NCI-H1436 treated with DMSO at 0.1 percent for 48 hours (cell line): ENCODE data around the gene ZNF516.

Experiments
- DNase-seq: peaks from one replicate; lab custom pipeline; 2025; lab: John Stamatoyannopoulos, UW

ZNF516 gene

GRCh38 chr18:76453932-76454331 is 41.1 kb downstream of the ZNF516 start:
- DNase-seq: no peak

GRCh38 chr18:76453057-76453561 is 41.9 kb downstream of the ZNF516 start:
- no peak for DNase-seq

DNA sequence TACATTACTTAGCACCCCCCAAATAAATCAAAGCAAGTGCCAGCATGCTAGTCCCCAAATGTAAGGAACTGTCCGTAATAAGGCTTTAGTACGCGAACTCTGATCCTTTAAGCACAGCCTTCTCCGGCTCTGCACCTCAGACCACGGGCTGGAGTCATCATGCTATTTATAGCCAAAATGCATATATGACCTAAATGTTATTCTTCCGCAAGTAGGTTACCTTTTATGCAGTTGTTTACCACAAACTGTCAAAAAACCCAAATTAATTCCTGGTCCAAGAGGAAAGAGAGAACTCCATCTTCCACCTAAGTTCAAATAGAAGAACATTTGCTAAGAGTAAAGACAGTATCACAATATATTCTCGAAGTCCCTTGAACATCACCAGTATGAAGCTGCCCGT is 42.7 kb downstream of the ZNF516 start:
- no peak for DNase-seq

DNA sequence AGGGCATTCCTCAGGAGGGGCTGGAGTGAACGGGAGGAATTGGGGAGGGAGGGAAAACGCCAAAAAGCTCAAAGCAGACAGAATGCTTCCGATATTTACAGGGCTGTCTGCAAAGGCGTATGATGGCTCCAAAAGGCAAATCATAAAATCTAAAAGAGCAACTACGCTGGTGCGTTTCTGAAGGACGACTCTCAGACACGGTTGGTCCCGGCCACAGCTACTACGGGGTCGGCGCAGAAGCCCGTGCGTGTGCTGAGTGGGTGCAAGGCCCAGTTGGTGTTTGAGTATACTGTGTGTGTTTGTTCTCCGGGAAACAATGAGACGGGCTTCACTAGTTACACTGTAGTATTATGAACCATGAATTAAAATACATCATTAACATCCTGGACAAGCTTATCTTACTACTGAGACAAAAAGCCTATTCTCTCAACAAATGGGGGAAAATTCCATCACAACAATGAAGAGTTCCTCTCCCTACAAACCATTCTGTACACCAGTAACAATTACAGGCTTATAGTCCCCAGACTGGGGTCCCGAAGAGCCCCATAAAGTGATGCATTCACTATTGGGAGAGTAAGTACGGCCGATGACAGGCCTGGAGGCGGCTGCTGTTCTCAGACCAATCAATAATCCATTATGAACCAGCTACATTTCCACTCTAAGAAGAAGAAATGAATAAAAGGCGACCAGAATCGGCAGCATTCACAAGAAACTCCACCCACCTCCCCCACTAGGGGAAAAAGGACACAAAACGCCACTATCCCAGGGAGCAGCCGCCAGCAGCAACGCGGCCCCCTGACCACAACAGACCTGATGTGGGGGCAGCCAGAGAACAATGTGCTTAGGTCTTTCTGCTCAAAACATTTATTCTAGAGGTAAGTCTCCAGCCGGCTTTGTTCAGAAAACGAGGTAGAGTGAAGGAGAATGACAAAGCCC is 43.4 kb downstream of the ZNF516 start:
- DNase-seq: no peak

DNA sequence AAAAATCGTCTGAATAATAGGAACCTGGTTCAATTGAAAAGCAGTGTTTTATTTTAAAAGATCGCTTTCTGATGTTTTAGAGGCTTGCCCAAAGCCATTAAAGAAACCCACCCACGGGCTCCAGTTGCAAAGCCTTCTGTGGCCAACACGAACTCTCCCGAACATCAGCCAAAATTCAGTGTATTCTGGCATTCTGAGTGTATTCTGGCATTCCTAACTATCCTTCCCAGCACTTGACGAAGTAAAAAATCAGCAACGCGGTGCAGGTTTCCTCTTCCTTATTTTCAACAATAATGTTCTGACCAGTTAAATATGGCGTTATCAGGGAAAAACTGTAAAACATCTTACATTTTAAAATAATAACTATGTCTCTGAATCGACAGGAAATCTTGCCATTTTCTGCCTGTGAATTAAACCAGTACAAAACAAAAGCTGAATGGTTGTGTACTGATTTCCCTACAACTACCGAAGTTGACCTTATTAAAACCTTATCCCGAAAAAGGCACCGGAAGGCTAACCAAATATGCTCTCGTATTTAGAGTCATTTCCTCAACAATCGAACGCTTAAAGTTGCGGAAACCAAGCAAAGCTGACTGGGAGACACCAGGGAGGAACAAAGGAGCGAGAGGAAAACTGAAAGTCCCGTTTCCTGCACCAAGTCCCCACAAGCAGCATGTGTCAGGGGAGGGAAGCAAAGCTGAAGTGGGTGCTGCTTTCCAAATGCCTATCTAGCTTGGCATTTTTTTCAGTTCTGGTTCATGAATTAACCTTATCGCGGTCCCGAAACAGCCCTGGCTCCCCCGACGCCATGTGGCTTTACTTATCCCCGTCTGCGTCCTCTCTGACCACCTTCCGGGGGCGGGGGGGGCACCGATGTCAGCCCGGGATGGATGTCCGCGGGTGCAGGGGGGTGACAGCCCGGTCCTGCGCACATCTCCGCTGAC is 44.3 kb downstream of the ZNF516 start:
- no peak for DNase-seq

GRCh38 chr18:76449111-76449453 is 46.0 kb downstream of the ZNF516 start:
- DNase-seq: no peak

GRCh38 chr18:76448256-76449110 is 46.6 kb downstream of the ZNF516 start:
- DNase-seq: no peak

GRCh38 chr18:76447258-76447890 is 47.7 kb downstream of the ZNF516 start:
- no peak for DNase-seq

DNA sequence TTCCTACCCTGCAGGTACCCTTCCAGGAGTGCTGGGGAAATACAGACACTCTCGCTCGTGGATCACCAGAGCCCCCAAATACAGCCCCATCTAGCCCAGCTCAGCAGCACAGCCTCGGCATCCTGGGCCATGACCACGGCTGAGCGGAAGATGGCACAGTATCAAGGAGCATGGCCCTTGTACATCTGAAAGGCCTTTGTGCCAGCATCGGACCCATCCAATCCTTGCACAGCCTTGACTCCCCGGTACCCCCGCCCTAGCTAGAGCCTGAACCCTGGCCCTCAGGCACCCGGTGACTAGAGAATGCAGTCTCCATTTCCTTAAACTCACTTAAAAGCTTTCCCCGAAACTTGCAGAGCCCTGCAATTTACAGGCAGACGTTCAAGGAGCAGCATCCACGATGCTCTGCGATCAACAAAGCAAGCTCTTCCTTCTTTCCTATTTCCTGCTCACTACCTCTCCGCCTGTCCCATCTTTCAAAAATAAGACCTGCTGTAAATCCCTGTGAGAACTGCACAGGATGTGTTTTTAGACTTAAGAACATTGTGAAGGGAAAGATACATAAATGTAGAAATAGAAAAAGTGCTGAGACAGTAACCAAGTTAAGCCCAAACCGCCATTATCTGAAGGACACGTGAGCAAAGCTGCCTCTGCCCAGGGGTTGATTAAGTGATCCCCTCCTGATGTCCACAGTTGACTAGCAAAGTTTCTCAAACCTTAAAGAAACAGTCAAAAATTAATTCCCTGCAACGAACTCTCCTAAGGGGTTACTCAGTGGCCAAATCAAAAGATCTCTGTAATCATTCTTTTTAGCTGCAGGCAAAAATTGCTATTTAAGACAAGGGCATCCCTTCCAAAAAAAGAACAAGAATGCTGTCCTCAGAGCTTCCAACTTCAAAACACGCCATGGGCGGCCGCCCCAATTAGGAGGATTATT is 48.5 kb downstream of the ZNF516 start:
- DNase-seq: no peak

DNA sequence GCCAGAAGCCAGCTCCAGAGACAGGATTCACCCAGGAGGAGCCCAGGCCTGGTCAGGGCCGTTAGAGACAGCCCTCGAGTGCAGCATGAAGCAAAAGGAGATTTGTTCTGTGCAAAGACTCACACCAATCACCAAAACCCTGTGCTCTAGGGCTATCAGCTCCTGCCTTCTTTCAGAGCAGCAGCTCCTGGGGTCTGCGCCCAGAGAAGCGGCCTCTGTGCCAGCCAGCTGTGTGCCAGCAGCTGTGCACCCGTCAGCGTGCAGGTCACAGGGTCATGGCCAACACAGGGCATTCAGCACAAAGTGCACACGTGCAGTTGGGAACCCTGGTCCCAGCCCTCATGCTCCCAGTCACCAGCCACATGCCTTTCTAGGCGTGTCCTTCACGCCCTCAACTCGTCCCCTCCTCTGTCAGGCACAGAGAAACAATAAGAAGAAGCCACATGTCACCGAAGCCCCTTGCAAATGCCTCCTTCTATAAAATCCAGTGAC is 49.3 kb downstream of the ZNF516 start:
- no peak for DNase-seq

DNA sequence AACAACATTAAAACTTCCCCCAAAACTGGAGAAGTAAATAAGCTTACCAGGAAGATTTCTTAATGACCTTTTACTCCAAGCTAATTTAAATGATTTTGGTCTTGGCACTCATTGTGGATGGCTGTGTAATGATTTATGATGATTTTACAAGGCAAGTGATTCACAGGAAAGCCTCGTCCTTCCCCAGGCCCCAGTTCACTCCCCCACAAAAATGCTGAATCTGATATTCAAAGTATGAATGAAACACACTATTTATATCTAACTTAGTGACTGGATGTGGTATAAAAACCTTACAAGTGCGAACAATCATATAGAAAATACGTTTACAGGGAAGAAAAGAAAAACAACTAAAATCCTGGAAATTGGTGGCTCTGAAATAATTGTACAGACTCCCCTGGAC is 49.8 kb downstream of the ZNF516 start:
- no peak for DNase-seq

DNA sequence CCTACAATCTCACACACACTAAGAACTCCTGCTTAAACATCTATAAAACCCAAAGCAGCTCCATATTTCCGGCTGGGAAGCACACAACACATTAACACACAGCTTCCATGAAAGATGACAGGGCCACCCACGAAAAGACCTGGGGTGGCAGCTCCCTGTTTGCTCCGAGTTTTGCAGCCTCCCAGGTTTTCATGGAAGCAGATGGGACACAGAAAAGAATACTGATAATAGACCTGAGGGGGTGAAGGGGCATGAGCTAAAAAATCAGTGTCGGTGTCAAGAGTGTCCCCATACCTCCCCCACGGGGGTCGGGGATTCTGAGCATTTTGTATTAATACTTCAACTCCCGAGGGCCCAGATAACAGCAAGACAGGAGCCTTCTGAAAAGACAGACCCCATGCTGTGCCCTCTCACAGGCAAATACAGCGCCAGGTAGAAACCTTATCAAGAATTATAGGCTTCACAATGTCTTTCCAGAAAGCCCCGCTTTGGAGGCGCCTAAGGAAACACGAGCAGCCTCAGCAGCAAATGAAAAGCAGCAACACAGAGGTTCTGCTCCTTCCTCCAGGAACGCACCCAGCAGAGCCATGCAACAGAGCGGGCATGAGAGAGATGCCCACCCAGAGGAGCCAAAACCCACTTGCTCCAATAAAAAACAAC is 50.5 kb downstream of the ZNF516 start:
- no peak for DNase-seq

GRCh38 chr18:76443519-76444445 is 51.3 kb downstream of the ZNF516 start:
- no peak for DNase-seq

DNA sequence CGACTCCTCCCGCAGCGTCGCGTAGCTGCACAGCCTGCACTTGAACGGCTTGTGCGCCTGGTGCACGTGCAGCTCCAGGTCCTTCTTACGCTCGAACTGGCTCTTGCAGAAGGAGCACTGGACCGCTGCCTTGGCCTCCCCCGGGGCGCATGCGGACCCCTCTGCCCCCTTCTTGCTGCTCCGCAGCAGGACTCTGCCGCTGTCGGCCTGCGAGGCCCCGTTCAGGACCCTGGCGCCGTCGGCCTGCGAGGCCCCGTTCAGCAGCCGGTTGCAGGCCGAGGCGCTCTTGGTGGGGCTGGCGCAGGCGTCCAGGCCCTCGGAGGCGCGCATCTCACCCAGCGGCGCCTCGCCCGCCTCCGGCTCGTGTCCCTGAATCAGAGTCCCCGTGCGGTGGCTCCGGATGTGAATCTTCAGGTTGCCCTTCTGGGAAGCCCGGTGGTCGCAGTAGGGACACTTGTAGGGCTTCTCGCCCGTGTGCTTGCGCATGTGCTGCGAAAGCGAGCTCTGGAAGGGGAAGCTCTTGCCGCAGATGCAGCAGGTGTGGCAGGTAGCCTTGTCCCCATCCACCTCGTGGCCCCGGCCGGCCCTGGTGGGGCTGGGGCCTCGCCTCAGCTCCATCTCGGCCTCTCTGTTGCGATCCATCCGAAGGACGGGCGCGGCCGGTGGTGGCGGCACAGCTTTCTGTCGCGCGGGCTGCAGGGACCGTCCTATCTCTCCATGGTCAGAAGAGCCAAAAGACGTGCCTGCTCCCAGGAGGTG is 52.5 kb downstream of the ZNF516 start:
- no peak for DNase-seq

DNA sequence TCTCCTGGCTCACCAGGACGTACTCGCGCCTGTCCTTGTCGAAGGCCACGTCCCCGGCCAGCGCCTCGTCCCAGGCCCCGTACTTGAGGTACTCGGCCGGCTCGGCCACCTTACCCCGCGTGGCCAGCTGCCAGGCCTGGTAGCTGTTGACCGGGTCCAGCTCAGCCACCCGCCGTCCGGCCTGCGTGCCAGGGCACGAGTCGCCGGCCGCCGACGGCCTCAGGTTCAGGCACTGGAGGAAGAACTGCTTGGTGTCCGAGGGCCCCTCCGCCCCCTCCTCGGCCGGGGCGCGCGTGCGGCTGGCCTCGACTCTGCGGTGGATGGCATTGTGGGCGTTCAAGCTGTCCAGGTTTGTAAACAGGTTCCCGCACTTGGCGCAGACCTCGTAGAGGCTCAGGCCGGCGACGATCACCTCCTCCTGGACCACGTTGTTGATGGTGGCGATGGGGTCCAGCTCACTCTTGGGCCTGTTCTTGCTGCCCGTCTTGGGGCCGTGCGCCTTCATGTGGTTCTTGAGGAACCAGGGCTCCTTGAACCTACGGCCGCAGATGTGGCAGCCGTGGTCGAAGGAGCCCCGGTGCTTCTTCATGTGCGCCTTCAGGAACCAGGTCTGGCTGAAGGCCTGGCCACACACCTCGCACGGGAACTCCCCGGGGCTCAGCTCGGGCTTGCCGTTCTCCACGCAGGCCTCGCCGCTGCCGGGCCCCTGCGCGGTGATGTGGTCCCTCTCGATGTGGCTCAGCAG is 53.2 kb downstream of the ZNF516 start:
- DNase-seq: no peak

DNA sequence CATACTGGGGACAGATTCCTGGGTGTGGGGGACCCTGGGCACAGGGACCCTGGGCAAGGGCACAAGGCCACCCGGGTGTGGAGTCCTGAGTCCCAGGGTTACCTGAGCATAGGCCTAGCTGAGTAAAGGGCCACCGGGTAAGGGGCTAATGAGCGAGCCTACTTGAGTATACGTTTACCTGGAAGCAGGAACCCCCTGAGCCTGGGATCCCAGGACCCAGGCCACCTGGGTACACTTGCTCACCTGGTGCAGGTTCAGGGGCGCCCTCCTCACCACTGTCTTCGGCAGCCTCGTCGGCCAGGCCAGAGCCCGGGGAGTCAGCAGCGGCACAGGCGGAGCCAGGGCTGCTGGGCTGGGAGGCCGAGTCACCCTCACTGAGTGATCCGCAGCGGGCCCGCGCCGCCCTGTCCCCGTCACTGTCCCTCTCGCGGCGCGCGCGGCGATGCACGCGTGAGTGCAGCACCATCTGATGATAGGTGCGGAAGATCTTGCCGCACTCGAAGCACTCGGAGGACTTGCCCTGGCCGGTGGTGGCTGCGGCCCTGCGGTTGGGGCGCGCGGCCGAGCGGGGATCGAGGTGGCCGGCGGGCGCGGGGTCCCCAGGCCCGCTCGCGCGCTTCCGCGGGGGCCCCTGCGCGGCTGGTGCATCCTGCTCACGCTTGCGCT is 53.9 kb downstream of the ZNF516 start:
- DNase-seq: no peak
